HG03342 (cell line): ENCODE data around the gene ATAD3B.
A peak's percentile ranks its signal among the peaks of the same experiment; 100 is the strongest.
"Not testable (repeated sequence)": the region's sequence is repeated elsewhere in the genome, so short reads cannot be mapped to it uniquely, and the experiment has no call there.

Experiments used
- ATAC-seq: cut with Tn5 transposase; IDR thresholded peaks from one replicate; pipeline ENCODE4 v1.9.1; 2021; ENCODE audit warnings: mild to moderate bottlenecking, moderate library complexity; ENCODE audit not compliant: unreplicated experiment

Gene ATAD3B, protein sequence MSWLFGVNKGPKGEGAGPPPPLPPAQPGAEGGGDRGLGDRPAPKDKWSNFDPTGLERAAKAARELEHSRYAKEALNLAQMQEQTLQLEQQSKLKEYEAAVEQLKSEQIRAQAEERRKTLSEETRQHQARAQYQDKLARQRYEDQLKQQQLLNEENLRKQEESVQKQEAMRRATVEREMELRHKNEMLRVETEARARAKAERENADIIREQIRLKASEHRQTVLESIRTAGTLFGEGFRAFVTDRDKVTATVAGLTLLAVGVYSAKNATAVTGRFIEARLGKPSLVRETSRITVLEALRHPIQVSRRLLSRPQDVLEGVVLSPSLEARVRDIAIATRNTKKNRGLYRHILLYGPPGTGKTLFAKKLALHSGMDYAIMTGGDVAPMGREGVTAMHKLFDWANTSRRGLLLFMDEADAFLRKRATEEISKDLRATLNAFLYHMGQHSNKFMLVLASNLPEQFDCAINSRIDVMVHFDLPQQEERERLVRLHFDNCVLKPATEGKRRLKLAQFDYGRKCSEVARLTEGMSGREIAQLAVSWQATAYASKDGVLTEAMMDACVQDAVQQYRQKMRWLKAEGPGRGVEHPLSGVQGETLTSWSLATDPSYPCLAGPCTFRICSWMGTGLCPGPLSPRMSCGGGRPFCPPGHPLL

DNA sequence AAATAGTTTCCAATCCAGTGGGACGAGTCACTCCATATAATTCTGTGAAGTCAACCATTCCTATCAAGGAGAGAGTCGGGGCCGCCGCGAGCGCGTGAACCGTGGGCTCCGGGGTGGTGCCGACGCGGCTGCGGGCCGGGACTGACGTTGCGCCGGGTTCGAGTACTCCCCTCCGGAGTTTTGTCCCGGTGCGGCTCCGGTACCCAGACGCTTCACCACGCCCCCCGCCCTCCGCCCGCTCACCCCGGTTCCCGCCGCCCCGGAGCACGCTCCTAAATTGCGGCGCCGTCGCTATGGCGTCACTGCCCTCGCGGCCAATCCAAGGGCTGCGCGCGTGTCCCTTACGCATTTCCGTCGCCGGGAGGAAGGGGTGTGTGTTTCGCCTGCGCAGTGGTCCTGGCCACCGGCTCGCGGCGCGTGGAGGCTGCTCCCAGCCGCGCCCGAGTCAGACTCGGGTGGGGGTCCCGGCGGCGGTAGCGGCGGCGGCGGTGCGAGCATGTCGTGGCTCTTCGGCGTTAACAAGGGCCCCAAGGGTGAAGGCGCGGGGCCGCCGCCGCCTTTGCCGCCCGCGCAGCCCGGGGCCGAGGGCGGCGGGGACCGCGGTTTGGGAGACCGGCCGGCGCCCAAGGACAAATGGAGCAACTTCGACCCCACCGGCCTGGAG lies at the start of gene ATAD3B:
TSS of gene ATAD3B (plus strand) at position 377 of the 664 bp plus-strand sequence. CDS start at position 497, 120 bp downstream.
- peak; percentile 82 for ATAC-seq

DNA sequence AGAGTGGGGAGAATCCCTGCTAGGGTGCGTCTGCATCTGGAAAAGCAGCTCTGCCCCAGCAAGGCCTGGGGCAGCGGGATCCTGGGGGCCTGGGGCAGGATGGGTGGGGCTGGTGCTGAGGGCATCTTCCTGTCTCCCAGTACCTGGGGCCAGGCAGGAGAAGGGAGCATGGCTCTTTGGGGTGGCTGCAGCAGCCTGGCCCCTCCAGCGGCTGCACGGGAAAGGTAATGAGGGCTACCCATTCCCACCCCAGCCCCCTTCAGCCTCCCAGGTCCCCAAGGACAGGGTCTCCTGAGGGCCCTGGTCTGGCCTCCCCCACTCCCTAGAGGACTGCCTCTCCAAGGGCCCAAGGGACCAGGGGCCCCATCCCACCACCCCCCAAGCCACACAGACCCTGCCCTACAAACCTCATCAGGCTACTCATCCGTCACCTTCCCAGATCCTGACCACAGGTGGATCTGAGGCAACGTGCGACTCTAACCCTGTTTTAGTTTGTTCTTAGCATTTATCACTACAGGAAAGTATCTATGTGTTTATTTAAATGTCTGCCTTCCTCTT lies 49.6 kb upstream of the ATAD3B start:
- no peak for ATAC-seq

DNA sequence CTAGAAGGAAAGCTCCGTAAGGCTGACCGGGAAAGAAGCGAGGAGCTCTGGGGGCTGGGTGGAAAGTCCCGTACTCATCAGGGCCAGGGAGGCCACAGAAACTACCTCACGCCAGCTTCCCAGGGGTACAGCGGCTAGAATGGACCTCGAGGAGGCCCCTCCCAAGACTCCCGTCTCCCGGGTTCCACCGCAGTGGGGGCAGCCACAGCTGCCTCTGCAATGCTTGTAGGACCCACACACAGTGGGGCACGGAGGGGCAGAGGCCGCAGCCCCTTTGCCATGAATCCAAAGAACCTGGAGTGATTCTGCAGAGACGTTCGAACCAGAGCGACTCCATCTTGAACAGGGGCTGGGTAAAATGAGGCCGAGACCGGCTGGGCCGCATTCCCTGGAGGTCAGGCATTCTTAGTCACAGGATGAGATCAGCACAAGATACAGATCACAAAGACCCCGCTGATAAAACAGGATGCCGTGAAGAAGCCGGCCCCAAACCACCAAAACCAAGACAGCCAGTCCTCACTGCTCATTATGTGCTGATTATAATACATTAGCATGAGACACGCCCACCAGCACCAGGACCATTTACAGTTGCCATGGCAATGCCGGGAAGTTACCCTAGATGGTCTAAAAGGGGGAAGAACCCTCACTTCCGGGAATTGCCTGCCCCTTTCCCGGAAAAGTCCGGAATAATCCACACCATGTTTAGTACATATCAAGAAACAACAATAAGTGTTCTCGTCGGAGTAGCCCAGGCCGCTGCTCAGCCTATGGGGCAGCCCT lies 48.9 kb upstream of the ATAD3B start:
- ATAC-seq = no peak

DNA sequence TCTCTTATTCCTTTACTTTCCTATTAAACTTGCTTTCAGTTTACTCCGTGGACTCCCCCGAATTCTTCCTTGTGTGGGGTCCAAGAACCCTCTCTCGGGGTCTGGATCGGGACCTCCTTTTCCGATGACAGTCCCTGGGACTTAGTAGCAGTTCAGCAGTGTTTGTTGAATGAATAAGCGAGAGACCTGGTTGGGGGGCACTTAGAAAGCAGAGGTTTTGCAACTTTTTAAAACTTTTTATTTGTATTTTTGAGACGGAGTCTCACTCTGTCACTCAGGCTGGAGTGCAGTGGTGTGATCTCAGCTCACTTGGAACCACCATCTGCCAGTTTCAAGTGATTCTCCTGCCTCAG lies 48.3 kb upstream of the ATAD3B start:
- ATAC-seq = no peak

DNA sequence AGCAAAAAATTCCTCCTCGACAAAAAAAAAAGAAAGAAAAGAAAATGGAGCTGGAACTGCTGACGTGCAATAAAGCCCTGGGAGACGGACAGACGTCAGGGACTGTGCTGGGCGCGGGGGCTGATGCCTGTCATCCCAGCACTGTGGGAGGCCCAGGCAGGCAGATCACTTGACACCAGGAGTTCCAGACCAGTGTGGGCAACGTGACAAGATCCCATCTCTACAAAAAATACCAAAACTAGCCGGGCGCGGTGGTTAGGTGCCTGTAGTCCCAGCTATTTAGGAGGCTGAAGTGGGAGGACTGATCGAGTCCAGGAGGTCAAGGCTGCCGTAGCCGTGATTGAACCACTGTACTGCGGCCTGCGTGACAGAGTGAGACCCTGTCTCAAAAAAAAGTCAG lies 46.9 kb upstream of the ATAD3B start:
- ATAC-seq = no peak

DNA sequence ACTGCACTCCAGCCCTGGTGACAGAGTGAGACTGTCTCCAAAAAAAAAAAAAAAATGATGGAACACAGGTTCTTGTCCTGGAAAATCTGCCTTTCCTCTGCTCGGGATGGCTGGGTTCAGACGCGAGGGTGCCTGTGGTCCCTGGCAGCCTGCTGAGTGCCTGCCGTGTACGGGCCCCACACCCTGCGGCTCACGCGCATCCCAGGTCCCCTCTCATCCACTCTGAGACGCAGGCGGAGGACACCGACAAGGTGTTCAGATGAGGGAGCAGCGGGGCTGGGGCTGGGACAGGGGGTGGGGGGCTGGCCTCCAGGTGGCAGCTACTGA lies 46.2 kb upstream of the ATAD3B start:
- ATAC-seq = no peak

DNA sequence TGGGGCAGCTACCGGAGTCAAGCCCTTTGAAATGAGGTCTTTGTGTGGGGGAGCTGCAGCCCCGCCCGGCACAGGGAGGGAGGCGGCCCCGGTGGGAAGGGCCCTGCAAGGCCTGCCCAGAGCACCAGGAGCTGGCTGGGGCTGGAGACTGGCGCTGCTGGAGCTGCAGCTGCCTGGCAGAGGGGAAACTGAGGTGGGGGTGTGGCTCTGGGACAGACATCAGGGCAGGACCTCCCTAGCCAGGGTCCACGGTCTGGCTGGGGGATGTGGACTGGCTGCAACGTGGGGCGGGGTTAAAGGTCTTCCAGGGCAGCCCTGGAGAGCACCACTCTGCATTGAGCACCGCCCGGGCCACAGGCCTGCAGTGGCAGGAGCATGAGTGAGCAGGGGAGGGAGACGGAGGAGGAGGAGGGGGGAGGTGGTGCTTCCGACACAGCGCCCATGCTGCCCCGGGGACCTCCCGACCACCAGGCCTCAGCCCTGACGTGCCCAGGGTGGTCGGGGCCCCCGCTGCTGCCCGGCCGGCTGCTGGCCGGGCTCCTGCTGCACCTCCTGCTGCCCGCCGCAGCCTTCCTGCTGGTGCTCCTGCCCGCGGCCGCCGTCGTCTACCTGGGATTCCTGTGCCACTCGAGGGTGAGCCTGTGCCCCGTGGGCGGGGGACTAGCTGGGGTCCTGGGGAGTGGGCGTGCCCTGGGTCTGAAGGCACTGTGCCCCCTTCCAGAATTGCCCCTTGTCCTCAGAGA lies 45.6 kb upstream of the ATAD3B start:
- ATAC-seq = no peak

DNA sequence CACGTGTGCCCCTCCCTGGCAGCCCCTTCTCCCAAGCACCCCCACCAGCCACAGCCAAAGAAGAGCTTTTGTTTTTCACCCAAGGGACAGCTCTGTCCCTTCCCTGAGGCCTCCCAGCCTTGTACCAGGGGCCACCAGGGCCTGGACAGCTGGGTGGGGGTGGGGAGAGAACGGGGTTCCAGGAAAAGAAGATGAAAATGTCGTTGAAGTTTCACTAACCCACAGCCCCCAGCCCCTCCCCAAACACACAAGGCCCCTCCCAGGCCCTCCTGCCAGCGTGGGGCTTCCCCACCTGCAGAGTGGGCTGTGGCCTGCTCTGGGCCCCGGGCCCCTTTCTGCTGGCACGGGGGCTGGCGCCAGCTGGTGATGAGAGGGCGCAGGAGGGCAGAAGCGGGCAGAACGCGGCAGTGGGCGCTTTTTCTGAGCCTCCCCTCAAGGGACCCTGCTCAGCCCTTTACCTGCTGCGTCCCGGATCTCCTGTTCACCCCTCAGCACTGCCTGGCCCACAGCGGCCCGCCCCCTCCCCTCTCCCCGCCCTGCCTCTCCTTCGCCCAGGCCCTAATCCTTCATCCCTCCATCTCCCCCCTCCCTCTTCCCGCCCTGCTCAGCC lies 45.0 kb upstream of the ATAD3B start:
- no peak for ATAC-seq

DNA sequence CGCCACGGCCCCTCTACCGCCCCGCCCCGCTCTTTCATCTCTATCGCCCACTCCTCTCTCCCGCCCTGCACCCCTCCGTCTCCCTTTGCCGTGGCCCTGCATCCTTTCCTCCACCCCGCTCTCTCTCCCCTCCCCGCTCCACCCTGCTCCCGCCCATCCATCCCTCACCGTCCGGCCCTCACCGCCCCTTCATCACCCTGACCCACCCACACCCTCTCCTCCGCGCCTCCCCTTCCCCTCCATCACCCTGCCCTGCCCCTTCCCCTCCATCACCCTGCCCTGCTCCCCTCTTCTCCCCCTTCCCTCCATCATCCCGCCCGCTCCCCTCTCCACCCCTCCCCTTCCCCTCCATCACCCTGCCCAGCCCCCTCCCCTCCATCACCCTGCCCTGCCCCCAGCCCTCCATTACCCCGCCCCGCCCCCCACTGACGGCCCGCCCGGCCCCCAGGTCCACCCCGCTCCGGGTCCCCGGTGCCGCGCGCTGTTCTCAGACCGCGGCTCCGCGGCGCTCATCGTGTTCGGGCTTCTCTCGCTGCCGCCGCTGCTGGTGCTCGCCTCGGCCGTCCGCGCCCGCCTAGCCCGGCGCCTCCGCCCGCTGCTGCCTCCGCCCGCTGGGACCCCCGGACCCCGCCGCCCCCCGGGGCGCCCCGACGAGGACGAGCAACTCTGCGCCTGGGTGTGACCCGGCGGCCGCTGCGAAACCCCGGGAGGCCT lies 44.3 kb upstream of the ATAD3B start:
- no peak for ATAC-seq

DNA sequence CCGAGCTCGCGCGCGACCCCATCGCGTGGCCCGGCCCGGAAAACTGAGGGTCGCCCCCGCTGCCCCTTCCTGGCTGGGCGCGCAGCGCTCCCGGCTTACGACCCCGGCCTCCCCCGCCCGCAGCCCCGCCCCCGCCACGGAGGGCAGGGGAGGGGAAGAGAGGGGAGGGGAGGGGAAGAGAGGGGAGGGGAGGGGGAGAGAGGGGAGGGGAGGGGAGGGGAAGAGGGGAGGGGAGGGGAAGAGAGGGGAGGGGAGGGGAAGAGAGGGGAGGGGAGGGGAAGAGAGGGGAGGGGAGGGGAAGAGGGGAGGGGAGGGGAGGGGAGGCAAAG lies 43.8 kb upstream of the ATAD3B start:
- no peak for ATAC-seq

DNA sequence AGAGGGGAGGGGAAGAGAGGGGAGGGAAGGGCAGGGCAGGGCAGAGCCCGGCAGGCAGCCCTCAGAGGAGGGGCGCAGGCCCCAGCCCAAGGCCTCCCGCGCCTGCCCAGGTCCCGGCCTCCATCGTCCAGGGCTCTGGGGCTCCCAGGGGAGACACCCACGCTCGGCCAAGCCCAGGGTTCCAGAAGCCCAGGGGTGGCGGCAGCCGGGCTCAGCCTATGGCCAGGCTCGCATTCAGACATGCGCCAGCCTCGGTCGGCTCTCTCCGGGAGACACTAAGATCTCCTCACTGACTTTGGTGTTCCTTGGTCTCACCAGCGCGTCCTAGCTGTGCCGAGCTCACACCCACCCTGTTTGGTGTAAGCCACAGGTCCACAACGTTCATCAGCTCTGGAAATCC lies 43.4 kb upstream of the ATAD3B start:
- ATAC-seq = no peak

DNA sequence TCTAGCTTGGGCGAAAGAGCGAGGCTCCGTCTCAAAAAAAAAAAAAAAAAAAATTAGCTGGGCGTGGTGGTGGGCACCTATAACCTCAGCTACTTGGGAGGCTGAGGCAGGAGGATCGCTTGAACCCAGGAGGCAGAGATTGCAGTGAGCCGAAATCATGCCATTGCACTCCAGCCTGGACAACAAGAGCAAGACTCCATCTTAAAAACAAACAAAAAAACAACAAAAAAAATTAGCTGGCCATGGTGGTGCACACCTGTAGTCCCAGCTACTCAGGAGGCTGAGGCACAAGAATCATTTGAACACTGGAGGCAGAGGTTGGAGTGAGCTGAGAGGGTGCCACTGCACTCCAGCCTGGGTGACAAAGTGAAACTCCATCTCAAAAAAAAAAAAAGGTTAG lies 42.6 kb upstream of the ATAD3B start:
- ATAC-seq = not testable (repeated sequence)

DNA sequence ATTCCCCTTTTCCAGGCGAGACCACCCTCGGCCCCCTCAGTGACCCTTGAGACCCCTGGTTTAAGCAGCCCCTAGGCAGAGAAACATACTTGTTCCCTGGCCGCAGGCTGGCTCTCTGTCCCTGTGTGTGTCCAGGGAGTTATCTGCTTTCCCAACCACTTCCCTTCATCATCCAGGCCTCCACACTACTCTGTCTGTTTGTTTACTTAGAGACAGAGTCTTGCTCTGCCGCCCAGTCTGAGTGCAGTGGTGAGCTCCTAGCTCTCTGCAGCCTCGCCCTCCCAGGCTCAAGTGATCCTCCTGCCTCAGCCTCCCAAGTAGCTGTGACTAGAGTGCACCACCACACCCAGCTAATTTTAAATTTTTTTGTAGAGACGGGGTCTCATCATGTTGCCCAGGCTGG lies 41.9 kb upstream of the ATAD3B start:
- no peak for ATAC-seq

DNA sequence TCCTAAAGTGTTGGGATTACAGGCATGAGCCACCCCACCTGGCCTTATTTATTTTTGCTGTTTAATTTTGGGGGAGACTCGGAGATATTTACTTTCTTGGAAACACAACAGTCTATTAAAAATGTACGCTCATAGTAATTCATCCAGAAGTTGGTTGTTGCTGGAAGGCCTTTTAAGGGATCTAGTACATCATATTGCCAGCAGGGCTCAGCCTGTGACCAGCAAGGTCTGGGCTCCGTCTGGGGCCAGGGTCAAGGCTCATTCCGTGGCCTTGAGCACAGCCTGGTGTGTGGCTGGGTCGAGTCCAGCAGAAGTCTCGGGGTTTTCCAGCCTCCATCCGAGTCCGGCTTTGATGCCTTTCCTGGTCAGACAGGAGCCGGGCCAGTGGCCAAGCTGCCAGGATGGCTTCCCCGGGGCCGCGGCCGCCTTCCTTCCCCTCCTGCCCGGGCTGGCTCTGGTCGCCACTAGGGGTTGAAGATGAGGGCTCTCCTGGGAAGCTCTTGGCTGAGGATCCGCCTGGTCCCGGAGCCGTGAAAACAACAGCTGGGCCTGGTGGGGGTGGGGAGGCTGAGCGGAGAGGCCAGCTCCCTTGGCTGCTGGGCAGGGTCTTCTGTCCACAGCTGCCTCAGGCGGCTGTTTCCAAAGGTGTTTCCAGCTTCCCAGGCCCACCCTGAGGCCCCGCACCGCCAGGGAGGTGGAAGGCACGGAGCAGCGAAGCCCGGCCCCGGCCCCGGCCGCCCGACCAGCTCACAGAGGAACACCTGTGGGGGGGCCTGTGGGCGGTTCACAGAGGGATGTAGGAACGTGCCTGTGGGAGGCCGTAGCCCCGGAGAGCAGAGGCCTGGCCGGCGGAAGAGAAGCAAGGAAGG lies 41.2 kb upstream of the ATAD3B start:
- no peak for ATAC-seq

DNA sequence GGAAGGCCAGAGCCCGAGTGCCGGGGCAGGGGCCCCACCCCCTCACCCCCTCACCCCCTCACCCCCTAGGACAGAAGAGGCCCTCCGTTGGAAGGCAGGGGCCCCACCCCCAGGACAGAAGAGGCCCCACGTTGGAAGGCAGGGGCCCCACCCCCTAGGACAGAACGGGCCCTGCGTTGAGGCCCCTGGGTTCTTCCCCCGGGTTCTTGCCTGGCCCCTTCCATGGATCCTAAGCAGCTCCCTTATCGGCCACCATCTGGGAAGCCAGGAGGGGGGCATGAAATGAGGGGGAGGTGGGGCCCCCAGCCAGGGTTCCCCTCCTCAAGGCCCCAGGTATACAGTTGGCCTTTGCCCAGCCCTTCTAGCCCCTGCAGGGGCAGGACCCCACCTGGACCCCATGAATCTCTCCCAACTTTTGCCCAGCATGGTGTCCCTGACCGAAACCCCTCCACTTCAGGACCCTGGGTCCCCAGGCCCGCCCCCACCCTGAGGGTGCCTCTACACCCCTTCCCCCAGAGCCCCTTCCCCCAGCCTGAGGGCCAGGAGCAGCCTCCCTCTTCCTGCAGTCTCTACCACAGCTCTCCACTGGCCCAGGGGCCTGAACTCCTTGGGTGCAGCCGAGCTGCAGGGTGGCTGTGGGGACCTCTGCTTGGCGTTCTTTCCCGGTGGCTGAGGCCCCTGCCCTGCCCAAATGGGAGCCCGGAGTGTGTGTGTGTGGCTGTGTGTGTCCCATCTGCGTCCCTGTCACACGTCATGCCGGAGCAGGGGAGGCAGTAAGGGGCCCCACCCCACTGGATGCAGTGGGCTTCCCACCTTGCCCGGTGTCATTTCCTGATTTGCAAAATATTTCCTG lies 40.3 kb upstream of the ATAD3B start:
- no peak for ATAC-seq

DNA sequence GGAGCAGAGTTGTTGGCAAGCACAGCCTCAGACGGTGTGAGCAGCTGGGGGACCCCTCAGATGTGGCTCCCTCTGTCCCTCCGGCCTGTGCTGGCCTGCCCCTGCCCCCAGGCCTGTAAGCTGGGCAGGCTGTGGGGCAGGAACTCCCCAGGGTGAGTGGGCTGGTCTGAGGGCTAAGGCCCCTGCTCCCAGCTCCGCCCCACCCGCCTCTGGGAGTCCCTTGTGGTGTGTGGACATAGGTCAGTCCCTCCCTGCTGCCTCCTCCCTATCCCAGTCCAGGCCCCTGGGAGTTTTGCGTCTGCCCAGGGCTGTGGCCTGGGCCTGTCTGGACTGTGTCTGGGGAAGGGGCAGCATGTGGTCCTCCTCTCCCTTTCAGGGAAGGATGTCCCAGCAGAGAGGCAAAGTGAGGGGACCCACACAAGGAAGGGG lies 39.7 kb upstream of the ATAD3B start:
- no peak for ATAC-seq

DNA sequence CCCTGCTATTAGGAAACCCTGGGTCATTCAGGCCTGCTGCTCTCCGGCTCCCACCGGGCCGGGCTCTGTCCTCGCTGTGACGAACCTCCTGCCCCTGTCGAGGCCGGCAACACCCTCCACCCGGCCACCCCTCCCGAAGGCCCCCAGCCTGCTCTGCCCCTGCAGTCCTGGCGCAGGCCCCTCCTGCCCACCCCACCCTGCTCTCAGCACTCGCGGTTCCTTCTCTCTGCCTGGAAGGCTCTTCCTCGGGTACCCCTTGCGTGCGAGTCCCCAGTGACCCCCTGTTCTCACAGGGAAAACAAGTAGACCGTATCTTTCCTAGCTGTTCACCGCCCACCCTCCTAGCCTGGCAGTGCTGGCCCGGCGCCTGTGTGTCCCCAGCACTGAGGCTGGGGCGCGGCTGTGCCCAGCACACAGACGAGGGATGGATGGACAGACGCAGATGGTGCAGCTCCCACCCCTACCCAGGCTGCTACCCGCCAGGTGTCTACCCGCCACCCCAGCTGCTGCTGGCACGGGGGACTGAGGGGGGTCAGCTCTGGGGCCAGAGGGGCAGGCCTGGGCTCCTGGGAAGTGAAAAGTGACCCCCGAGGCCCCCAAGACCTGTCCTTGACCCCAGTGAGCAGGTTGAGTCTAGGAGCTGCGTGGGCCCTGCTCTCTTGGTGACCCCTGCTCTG lies 39.2 kb upstream of the ATAD3B start:
- ATAC-seq = no peak
